Activated CD4-positive, alpha-beta T cell treated with anti-CD3 and anti-CD28 coated beads, Interleukin-2, amount 50 U/mL, for 1 hour (primary cell): Measurements from ENCODE around the gene PRIM1.
"Not testable (repeated sequence)": the region's sequence is repeated elsewhere in the genome, so short reads cannot be mapped to it uniquely, and the experiment has no call there.

ENCODE experiments used
- DNase-seq: peaks from one replicate; pipeline ENCODE4 v3.0.0-alpha.2; 2020

The PRIM1 gene

DNA sequence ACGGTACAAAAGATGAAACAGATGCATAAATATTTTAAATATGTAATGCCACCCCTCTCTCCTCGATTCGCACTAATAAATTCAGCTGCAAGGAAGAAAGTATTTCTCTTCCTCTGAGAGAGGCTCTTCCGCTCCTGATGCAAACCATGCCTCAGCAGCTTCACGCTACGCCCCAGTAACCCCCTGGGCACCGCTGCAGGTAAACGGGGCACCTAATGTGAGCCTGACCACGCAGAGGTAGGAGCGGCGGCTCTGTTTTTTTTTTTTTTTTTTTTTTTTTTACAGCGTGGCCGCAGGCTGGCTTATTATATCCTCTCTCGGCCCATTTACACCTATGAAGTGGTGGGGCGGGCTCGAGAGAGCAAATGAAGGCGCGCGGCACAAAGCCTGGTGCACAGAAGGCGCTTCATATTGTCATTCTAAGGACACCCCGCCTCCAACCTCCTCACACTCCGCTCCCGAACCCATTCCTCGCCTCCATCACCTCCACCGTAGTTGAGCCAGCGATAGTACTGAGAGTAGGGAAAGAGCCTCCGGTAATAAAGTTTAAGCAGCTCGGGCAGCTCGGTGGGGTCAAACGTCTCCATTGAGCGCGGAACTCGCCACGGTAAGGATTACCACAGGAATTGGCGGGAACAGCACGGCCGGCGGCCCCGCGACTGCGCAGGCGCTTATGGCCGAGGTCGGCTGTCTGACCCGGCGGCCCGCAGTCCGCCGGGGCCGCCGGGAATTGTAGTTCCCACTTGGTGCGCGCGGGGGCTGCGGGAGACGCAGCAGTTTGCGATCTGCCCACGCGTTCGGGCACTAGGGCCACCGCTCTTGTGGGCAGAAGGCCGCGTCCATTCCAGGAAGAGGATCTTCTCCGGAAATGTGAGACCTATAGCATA, at the start of gene PRIM1:
TSS of gene PRIM1 (minus strand) at position 612 of the 887 bp plus-strand sequence. CDS start at position 587, 25 bp downstream.
- peak; percentile 77 for DNase-seq

DNA sequence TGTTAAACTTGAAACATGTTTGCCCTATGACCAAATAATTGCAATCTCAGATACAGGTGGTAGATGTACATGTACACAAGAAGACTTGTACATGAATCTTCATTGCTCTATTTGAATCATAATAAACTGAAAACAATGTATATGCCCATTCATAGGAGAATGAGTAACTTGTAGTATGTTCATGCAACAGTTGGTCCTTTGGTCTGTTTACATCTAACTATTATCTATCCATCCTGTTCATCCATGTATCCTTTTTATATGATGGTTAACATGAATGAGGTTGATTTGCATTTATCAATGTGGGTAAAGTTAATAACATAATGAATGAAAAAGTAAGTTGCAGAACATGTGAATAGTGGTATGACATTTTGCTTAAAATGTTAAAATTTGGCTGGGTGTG, 48.1 kb upstream of the PRIM1 start:
- DNase-seq: no peak

DNA sequence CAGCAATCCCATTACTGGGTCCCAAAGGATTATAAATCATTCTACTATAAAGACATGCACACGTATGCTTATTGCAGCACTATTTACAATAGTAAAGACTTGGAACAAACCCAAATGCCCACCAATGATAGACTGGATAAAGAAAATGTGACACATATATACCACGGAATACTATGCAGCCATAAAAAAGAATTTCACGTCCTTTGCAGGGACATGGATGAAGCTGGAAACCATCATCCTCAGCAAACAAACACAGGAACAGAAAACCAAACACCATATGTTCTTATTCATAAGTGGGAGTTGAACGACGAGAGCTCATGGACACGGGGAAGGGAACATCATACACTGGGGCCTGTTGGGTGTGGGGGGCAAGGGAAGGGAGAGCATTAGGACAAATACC, 47.2 kb upstream of the PRIM1 start:
- not testable (repeated sequence) for DNase-seq

DNA sequence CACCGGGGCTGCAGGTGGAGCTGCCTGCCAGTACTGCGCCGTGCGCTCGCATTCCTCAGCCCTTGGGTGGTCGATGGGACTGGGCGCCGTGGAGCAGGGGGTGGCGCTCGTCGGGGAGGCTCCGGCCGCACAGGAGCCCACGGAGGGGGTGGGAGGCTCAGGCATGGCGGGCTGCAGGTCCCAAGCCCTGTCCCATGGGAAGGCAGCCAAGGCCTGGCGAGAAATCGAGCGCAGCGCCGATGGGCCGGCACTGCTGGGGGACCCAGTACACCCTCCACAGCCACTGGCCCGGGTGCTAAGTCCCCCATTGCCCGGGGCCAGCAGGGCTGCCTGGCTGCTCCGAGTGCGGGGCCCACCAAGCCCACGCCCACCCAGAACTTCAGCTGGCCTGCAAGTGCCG, 43.7 kb upstream of the PRIM1 start:
- DNase-seq: not testable (repeated sequence)

DNA sequence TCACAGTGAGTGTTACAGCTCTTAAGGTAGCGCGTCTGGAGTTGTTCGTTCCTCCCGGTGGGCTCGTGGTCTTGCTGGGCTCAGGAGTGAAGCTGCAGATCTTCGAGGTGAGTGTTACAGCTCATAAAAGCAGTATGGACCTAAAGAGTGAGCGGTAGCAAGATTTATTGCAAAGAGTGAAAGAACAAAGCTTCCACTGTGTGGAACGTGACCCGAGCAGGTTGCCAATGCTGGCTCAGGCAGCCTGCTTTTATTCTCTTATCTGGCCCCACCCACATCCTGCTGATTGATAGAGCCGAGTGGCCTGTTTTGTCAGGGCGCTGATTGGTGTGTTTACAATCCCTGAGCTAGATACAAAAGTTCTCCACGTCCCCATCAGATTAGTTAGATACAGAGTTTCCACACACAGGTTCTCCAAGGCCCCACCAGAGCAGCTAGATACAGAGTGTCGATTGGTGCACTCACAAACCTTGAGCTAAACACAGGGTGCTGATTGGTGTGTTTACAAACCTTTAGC, 43.0 kb upstream of the PRIM1 start:
- DNase-seq: not testable (repeated sequence)

DNA sequence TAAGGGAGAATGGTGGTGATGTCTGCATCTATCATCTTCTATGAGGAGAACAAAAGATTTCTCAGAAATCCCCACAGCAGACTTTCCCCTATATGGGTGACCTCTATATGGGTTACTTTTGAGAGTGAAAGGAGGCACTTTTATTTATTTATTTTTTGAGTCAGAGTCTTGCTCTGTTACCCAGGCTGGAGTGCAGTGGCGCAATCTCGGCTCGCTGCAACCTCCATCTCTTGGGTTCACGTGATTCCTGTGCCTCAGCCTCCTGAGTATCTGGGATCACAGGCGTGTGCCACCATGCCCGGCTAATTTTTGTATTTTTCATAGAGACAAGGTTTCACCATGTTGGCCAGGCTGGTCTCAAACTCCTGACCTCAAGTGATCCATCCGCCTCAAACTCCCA, 41.0 kb upstream of the PRIM1 start:
- not testable (repeated sequence) for DNase-seq

DNA sequence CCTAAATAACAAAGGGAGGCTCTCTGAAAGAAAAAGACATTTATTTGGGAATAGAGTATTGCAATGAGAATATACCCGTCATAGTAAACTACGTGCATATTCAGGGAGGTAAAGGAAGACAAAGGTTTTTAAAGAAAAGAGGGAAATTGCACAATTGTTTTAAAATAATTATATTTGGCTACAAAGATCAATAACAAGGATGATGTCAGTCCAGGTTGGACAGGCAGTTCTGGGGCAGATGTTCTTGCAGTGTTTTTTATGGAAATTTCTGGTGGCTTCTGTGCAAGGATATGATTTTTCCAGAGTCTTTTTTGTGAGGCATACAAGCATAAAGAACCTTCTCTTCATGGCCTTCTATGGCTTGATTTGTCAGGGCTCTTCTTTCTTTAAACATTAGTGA, 40.6 kb upstream of the PRIM1 start:
- no peak for DNase-seq

DNA sequence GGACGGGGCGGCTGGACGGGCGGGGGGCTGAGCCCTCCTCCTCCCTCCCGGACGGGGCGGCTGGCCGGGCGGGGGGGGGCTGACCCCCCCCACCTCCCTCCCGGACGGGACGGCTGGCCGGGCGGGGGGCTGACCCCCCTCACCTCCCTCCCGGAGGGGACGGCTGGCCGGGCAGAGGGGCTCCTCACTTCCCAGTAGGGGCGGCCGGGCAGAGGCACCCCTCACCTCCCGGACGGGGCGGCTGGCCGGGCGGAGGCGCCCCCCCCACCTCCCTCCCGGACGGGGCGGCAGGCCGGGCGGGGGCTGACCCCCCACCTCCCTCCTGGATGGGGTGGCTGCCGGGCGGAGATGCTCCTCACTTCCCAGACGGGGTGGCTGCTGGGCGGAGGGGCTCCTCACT, 37.3 kb upstream of the PRIM1 start:
- DNase-seq: not testable (repeated sequence)

DNA sequence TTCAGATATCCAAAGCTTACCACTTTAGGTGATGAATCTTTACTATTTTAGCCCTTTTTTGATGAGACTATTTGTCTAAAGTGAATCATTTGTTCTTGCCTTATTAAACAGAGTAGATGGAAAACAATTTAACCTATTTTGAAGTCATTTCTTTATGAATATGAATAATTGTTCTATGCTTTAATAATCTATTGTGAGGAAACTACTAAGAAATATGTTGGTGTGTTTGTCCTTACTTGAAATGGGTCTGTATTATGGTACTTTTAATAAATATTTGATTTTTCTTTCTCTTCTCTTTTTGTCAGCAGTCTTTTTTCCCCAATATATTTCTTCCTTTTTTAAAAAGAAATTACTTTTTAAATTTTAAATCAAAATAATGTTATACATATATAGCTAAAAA, 35.4 kb upstream of the PRIM1 start:
- no peak for DNase-seq

DNA sequence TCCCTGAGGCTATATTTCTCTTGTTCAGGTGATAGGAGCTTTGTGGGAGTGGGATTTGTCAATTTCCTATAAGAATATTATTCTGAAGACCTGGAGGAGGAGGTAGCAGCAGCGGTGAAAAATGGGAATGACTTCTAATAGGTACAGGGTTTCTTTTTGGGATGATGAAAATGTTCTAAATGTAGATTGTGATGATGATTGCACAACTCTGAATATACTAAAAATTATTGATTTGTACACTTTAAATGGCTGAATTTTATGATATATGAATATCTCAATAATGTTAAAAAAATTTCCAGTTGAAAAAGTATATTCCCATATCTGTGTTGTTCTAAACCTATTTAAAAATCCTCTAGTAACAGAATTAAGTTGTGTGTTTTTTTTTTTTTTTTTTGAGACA, 33.8 kb upstream of the PRIM1 start:
- DNase-seq: no peak

DNA sequence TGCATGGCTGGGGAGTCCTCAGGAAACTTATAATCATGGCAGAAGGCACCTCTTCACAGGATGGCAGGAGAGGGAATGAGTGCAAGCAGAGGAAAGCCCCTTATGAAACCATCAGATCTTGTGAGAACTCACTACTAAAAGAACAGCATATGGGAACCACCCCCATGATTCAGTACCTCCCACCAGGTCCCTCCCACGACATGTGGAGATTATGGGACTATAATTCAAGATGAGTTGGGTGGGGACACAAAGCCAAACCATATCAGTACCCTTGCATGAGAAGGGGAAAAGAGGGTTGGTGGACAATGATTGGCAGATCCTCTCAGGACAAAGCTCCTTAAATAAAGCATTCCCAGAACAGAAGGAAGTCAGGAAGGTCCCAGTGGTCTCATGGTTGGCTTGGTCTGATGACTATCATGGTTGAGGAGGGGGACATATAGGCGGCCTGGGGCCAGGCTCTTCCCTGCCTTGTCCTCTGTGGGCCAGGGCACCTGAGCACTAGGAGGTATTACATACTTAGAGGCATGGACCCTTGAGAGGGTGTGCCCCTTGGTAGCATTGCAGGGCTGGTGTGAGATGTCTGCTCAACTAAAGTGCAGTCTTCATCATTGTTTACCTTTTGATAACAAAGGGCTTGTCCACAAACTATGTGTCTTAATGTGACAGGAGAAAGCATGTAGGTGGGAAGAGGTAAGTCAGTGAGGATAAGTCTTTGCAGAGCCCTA, 33.2 kb upstream of the PRIM1 start:
- no peak for DNase-seq

DNA sequence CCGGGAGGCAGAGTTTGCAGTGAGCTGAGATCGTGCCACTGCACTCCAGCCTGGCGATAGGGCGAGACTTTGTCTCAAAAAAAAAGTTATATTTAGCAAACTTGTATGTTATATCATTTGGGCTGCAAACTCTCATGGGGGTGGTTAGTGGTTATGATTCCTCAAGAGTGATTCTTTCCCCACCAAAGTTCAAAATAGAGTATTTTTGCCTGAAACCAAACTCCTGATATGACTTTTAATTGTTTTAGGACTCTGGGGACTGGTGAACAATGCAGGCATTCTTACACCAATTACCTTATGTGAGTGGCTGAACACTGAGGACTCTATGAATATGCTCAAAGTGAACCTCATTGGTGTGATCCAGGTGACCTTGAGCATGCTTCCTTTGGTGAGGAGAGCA, 29.6 kb upstream of the PRIM1 start:
- no peak for DNase-seq

DNA sequence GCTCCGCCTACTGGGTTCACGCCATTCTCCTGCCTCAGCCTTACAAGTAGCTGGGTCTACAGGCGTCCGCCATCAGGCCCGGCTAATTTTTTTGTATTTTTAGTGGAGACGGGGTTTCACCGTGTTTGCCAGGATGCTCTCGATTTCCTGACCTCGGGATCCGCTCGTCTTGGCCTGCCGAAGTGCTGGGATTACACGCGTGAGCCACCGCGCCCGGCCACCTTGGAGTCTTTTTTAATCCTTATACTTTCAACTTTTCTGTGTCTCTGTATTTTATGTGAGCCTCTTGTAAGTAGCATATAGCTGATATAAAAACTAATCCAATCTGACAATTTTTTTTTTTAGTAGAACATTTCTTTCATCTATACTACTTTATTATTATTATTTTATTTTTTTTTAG, 26.6 kb upstream of the PRIM1 start:
- no peak for DNase-seq

DNA sequence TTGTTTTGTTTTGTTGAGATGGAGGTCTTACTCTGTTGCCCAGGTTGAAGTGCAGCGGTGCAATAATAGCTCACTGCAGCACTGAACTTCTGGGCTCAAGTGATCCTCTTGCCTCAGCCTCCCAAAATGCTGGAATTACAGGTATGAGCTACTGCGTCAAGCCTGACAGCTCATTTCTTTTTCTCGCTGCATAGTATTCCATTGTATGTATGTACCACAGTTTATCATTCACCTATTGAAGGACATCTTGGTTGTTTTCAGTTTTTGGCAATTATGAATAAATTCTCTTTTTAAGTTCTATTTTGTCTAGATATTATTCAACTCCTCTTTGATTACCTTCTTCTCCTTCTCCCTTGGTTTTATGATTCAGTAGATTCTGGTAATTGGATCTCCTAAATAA, 24.5 kb upstream of the PRIM1 start:
- no peak for DNase-seq

DNA sequence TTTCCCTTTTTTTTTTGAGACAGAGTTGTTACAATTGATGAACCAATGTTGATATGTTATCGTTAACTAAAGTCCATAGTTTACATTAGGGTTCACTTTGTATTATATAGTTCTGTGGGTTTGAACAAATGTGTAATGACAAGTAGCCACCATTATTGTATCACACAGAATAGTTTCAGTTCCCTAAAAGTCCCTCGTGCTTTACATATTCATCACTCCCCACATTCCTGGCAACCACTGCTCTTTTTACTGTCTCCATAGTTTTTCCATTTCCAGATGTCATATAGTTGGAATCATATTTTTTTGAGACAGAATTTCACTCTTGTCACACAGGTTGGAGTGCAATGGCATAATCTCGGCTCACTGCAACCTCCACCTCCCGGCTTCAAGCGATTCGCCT, 23.5 kb upstream of the PRIM1 start:
- no peak for DNase-seq

DNA sequence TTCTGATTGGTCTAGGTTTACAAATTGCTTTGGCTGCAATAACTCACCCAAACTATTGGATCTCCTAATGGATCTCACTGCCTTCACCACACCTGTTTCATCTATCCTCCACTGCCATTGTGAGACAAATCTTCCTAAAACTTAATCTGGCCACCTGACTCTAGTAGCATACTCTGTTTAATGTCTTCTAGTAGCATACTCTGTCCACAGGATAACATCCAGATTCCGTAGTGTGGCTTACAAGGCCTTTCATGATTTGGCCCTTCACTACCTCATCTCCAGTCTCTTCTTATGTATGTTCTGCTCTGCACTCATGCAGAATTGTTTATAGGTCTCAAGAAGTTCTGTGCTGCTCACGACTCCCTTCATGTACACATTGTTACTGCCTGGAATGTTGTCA, 21.0 kb upstream of the PRIM1 start:
- no peak for DNase-seq

DNA sequence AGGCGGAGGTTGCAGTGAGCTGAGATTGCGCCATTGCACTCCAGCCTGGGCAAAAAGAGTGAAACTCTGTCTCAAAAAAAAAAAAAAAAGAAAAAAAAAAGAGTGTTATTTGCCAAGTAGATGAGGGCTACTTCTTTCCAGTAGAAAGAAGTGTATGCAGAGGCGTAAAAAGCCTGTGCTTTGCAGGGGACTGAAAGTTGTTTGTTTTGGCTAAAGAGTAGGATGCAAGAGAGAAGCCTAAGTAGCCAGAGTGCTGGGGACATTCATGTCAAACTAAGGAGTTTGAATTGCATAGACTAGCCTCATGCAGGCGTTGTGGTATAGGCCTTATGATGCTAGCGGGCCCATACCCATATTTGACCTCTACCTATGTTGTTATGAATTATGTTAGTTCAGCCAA, 20.5 kb upstream of the PRIM1 start:
- no peak for DNase-seq

DNA sequence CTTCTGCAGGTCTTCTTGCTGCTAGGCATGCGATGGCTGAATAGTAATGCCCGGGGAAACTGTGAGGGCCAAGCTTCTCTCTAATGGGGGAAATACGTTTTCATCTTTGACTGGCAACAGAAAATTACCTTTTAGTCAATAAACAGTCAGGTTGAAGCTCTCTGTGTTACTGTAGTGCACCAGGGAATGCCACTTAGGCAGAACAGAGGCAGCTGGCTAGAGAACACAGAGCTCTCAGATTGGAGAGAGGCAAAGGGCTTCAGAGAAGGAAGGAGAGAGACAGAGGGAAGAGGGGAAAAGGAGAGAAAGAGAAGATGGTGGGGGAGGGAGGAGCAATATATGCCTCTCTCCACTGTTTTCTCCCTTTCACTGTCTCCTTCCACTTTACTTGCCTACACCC, 17.7 kb upstream of the PRIM1 start:
- DNase-seq: no peak

DNA sequence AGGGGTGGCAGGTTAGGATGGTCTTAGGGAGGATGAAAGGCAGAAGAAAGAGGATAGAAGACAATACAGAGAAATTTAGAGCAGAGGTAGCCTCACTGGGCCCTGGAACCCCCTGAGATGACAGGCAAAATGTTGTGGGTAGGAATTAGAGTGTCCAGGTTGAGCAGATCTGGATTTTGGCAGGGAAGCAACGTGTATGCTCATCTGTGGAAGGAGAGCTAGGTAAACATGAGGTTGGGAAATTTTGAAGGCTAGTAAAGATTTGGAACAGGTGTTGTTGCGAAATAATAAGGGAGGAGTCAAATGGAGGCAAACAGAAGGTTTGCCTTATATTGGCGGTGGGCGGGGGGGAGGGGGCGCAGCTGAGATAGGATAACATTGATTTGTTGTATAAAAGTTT, 16.3 kb upstream of the PRIM1 start:
- DNase-seq: no peak

DNA sequence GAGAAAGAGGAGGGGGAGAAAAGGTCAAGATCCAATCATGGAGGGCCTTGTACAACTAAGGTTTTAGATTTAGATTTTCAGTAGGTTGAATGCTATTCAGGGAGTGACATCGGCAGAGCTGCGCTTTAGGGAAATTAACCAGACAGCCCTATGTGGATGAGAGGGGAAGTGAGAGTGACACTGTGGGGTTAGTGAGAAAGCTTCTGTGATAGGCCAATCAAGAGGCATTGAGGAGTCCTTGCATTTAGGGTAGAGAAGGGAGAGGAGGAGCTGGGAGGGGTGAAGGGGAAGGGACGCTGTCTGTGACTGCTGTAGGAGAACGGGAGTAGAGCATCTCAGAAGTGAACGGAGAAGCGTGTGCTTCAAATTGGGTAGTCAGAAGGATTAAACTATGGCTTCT, 14.4 kb upstream of the PRIM1 start:
- no peak for DNase-seq

DNA sequence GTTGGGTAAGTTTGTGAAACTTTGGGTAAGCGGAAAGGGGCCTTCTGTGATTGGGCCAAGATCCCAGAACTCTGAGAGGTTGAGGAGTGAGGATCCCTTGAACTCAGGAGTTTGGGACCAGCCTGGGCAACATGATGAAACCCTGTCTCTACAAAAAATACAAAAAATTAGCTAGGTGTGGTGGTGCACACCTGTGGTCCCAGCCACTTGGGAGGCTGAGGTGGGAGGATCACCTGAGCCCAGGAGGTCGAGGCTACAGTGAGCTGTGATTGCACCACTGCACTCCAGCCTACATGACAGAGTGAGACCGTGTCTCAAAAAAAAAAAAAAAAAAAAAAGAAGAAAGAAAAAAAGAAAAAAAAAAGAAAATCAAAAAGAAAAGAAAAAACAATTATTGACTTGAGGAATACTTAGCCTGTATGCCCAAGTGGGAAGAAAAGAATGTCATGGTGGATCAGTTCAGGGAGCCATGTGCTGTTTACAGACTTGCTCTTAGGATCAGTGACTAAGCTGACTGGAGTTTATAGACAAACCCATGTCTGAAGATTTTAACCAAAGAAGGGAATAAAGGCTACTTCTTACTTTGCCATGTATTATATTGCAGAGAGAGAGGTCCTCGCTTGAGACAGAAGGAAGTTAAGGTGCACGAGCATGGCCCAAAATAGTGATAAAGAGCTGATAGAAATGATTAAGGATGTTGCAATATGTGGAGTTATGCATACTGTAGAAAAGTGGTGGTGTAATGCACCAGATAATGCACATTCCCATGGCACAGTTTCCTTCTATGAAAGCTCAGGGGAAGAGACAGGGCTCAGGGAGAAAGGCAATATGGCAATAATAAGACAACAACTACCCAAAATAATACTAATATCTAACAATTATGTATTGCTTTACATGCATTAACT, 11.9 kb upstream of the PRIM1 start:
- no peak for DNase-seq

DNA sequence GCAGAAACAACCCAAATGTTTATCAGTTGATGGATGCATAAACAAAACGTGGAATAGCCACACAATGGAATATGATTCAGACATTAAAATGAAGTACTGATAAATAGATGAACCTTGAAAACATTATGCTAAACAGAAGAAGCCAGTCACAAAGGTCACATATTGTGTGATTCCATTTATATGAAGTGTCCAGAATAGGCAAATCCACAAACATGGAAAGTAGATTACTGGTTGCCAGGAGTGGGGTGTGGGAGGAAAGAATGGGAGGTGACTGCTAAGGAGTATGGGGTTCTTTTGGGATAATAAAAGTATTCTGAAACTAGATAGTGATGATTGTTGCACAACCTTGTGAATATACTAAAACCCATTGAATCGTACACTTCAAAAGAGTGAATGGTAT, 9.7 kb upstream of the PRIM1 start:
- no peak for DNase-seq

DNA sequence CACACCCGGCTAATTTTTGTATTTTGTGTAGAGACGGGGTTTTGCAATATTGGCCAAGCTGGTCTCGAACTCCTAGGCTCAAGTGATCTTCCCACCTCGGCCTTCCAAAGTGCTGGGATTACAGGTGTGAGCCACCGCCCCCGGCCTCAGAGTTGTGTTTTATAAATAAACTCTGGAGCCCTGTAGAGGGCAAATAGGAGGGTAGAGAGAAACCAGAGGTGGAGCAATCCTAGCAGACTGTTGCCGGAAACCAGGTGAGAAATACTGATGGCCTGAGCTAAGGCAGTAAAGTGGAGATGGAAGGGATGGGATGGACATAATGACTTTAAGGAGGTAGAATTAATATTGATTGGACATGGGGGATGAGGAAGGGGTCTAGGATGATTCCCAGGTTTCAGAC, 8.3 kb upstream of the PRIM1 start:
- no peak for DNase-seq
